Body of pancreas (tissue), 4 donors: ENCODE data around the gene SERPINH1. TPM values are rescaled to one million over a fixed set of nuclear protein-coding genes. Genes with fewer than 3 reads are reported as not detected.

Experiments used
- ATAC-seq: fragments of 150-250 bp; one replicate; pipeline ENCODE4 v1.9.1; 2016
- DNase-seq, 4 donors: peaks; one replicate each; pipeline ENCODE4 v3.0.0-alpha.2; 2019
- H3K27ac ChIP-seq, 4 donors: fragments of 200-600 bp; sonication (generic); 1 replicate in 3 of 4; 2 replicates in 1 of 4; pipeline versions ENCODE4 v1.5.1 to v1.6.1; 2016 to 2019; ENCODE audit warnings: mild to moderate bottlenecking in 1 of 4, mixed read lengths in 1 of 4, moderate library complexity in 1 of 4
- H3K27me3 ChIP-seq, 2 donors: fragments of 200-600 bp; sonication (generic); one replicate each; pipeline ENCODE4 v1.6.0; 2016; ENCODE audit warnings: mild to moderate bottlenecking in 1 of 2
- H3K36me3 ChIP-seq, 2 donors: fragments of 200-600 bp; sonication (generic); replicated peaks in 1 of 2; 2 replicates each; pipeline ENCODE4 v1.5.1; 2016; ENCODE audit warnings: low read depth in 2 of 2; ENCODE audit not compliant: insufficient read depth in 1 of 2
- H3K4me1 ChIP-seq: fragments of 200-600 bp; sonication (generic); one replicate; pipeline ENCODE4 v1.6.0; 2016
- H3K4me3 ChIP-seq, 2 donors: fragments of 200-600 bp; sonication (generic); 1 replicate in 1 of 2; 2 replicates in 1 of 2; pipeline ENCODE4 v1.5.1; 2016 to 2019
- H3K9me3 ChIP-seq, 3 donors: fragments of 200-600 bp; sonication (generic); 1 replicate in 2 of 3; 2 replicates in 1 of 3; pipeline ENCODE4 v1.5.1; 2016
- POLR2A ChIP-seq, 3 donors: fragments of 450-650 bp; IDR thresholded peaks; one replicate each; pipeline ENCODE4 v1.6.1; 2016; ENCODE audit warnings: antibody characterized with exemption in 3 of 3, mild to moderate bottlenecking in 2 of 3
- whole genome bisulfite sequencing, 2 donors: methylation state at CpG; one replicate each; pipeline ENCODE4 v1.1.5; 2017; 5-methylcytosine and 5-hydroxymethylcytosine counted together
- intact Hi-C: fragments of 100-400 bp; cut with DNase I; formaldehyde crosslinking; loops from one replicate; pipeline ENCODE4 v1.15.1; 2023
- total RNA-seq, 2 donors: library from RNA; depleted of rRNA; stranded (reverse); fragments of >200 nt; gene quantifications; one replicate each; pipeline ENCODE4 v1.1.0, GENCODE V29; 2016
- TF ChIP-seq, protein P1 (sequence below), 7 experiments: fragments of 450-650 bp in 4 of 7; fragments of 200-600 bp in 3 of 7; sonication (generic) in 3 of 7; IDR thresholded peaks; one replicate each; pipeline ENCODE4 v1.5.1; 2016 to 2019; ENCODE audit warnings: antibody characterized with exemption in 7 of 7

The SERPINH1 gene
- total RNA-seq, 2 donors from 2014 or later = 78.3 to 166 TPM

DNA sequence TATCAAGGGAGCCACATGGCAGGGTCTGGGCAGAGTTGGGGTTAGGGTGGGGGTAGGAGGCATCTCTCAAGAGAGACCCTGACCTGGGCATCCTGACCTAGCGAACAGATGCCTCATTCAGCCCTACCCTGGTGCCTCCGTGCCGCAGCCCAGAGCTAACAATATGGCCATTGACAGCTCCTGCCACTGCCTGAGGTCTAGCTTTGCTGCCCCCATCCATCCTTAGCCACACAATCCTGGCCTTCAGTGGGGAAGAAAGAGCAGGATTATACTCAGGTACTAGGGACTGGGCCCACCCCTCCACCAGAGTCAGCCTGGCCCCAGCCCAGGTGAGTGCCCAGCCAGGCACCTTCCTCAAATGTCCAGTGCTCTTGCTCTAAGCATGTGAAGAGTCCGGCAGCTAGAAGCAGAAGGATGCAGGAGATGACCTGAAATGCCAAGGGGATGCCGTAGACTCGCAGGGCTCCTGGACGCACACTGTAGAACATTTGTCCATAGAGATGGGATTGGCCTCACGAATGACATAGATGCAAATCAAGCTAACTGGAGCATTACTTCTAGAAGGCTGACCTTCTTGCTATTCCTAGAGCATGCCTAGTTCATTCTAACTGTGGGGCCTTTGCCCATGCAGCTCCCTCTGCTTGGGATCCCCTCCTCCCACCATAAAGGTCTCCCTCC, 13.3 kb upstream of the SERPINH1 start:
- H3K4me1 ChIP-seq = peaks cover 4% of the 10 kb centered on the region
- no peaks in the 10 kb centered on the region for H3K36me3 ChIP-seq
- ATAC-seq (no peak), DNase-seq (no peak)
- no peak overlapping the region for H3K4me3 ChIP-seq
- H3K9me3 ChIP-seq = no peaks in the 10 kb centered on the region
- intact Hi-C loops = no loop called here
- TF ChIP-seq POLR2A (IDR thresholded peaks at IDR 0.05) = no peak
- TF ChIP-seq, protein P1, sequence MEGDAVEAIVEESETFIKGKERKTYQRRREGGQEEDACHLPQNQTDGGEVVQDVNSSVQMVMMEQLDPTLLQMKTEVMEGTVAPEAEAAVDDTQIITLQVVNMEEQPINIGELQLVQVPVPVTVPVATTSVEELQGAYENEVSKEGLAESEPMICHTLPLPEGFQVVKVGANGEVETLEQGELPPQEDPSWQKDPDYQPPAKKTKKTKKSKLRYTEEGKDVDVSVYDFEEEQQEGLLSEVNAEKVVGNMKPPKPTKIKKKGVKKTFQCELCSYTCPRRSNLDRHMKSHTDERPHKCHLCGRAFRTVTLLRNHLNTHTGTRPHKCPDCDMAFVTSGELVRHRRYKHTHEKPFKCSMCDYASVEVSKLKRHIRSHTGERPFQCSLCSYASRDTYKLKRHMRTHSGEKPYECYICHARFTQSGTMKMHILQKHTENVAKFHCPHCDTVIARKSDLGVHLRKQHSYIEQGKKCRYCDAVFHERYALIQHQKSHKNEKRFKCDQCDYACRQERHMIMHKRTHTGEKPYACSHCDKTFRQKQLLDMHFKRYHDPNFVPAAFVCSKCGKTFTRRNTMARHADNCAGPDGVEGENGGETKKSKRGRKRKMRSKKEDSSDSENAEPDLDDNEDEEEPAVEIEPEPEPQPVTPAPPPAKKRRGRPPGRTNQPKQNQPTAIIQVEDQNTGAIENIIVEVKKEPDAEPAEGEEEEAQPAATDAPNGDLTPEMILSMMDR (IDR thresholded peaks at IDR 0.05) = no peak
- no peak overlapping the region for H3K27ac ChIP-seq
- WGBS, 2 donors = 87 to 94% methylated on average over 6 to 8 of the region's 8 CpGs
- no peaks in the 10 kb centered on the region for H3K27me3 ChIP-seq

DNA sequence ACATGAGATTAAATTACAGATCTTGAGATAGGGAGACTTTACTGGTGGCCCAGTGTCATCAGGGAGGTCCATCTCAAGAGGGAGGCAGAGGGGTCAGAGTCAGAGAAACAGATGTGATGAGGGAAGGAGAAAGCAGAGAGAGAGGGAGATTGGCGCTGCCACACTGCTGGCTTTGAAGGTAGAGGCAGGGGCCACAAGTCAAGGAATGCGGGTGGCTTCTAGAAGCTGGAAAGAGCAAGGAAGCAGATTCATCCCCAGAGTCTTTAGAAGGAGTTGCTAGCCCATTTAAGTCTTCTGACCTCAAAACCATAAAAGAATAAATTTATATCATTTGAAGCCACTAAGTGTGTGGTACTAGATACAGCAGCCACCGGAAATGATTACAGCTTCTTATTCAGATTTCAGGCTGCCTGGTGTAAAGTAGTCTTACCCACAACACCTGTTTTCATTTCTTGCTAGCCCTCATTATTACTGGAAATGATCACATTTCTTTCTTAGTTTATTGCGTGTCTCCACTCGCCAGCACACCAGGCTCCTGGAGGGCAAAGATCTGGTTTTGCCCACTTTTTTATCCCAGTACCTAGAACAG, 12.6 kb upstream of the SERPINH1 start:
- WGBS, 2 donors = 87 to 90% methylated on average over 5 of the region's 5 CpGs
- Histone ChIP-seq H3K27ac (no peak overlapping the region), H3K4me1 (peaks cover 8% of the 10 kb centered on the region), H3K4me3 (no peak overlapping the region), H3K27me3 (no peaks in the 10 kb centered on the region), H3K36me3 (no peaks in the 10 kb centered on the region), H3K9me3 (no peaks in the 10 kb centered on the region)
- DNase-seq (no peak), ATAC-seq (no peak)
- no peak for TF ChIP-seq POLR2A (IDR thresholded peaks at IDR 0.05)
- TF ChIP-seq, protein P1 (IDR thresholded peaks at IDR 0.05) = no peak
- intact Hi-C loops = no loop called here

DNA sequence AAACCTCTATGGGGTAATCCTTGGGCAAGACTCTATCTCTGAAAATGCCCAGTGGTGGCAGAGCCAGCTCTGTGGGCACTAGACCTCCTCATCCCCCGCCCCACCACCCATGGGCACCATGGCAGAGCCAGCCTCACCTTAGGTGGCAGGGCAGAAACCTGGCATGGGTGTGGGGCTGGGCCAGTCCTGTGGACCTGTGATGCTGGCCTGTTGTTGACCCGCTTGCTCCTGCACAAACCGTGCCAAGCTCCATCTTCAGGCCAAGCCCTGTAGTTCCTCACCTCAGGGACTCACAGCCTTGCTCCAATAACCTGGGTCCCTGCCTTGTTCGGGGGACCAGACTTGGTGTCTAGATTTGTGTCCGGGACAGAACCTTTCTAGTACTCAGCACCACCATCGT, 8.9 kb upstream of the SERPINH1 start:
- 73 to 88% methylated on average over 3 to 6 of the region's 6 CpGs for WGBS, 2 donors
- Histone ChIP-seq H3K36me3 (no peaks in the 10 kb centered on the region), H3K9me3 (no peaks in the 10 kb centered on the region), H3K27ac (no peak overlapping the region), H3K4me1 (peaks cover 5% of the 10 kb centered on the region), H3K27me3 (no peaks in the 10 kb centered on the region), H3K4me3 (no peak overlapping the region)
- intact Hi-C loops = no loop called here
- no peak for TF ChIP-seq POLR2A (IDR thresholded peaks at IDR 0.05)
- TF ChIP-seq, protein P1 (IDR thresholded peaks at IDR 0.05) = no peak
- ATAC-seq (no peak), DNase-seq (no peak)

DNA sequence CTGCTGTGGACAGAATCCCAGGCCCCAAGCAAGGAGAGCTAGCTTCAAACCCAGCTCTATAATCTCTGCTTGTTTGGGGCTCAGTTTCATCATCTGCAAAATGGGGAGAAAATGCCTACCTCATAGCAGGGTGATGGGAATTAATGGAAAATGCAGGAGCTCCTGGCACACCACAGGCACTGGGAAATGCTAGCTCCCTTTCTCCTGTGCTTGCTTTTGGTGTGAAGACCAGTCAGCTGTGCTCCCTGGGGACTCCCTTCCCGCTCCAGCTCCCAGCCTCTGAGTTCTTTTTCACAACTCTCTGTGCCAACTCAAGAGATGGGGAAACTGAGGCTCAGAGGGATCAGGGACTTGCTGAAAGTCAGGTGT, 8.2 kb upstream of the SERPINH1 start:
- DNase-seq = no peak
- Histone ChIP-seq H3K4me1 (peaks cover 5% of the 10 kb centered on the region), H3K9me3 (no peaks in the 10 kb centered on the region), H3K27me3 (no peaks in the 10 kb centered on the region), H3K36me3 (no peaks in the 10 kb centered on the region), H3K27ac (no peak overlapping the region), H3K4me3 (no peak overlapping the region)
- ATAC-seq = peak; percentile 12
- TF ChIP-seq, protein P1 (IDR thresholded peaks at IDR 0.05) = no peak
- TF ChIP-seq POLR2A (IDR thresholded peaks at IDR 0.05) = no peak
- 71 to 100% methylated on average over 1 of the region's 1 CpG for WGBS, 2 donors
- intact Hi-C loops = no loop called here
